ENCODE data around the gene NUP153. TPM values are rescaled to one million over a fixed set of nuclear protein-coding genes. Genes with fewer than 3 reads are reported as not detected.
A peak's percentile ranks its signal among the peaks of the same experiment; 100 is the strongest.

NUP153 gene
- total RNA-seq, 1 experiment from 2014 or later, result 99.3 TPM

DNA sequence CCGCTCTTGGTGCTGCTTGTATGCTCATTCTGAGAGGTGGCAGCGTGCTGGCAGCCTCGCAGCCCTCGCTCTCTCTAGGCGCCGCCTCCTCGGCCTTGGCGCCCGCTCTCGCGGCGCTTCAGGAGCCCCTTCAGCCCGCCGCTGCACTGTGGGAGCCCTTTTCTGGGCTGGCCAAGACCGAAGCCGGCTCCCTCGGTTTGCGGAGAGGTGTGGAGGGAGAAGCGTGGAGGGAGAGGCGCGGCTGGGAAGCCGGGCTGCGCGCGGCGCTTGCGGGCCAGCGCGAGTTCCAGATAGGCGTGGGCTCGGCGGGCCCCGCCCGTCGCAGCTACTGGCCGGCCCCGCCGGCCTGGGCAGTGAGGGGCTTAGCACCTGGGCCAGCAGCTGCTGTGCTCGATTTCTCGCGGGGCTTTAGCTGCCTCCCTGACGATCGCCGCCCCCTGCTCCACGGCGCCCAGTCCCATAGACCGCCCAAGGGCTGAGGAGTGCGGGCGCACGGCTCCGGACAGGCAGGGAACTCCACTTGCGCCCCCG lies 126.1 kb downstream of the NUP153 start:
- no peak overlapping the region for H3K56ac ChIP-seq (ENCODE audit: insufficient read length, low read depth, low read length)
- H3K4me2 ChIP-seq (ENCODE audit: insufficient read depth, insufficient read length, low read length), result no peak overlapping the region

More for the DNA sequence above, 126.1 kb downstream of the NUP153 start:
- no peak overlapping the region for H3K27ac Mint-ChIP-seq
- peaks cover 9% of the 10 kb centered on the region; the same call in 1 of the 2 replicates for H3K27me3 Mint-ChIP-seq (ENCODE audit: low read depth)
- H4K20me1 ChIP-seq (ENCODE audit: control insufficient read depth, insufficient read depth, insufficient read length), result no peaks in the 10 kb centered on the region
- H3K14ac ChIP-seq (ENCODE audit: insufficient read depth, low read length), result peak overlapping the region; percentile 24; the same call in 1 of the 2 replicates
- no CpG with 5 or more reads among the region's 53 CpGs for WGBS (ENCODE audit: extremely low coverage, insufficient read length, low lambda C conversion rate)
- H2AK5ac ChIP-seq (ENCODE audit: insufficient read length, low read length), result no peak overlapping the region
- no peak overlapping the region for H4K91ac ChIP-seq (ENCODE audit: insufficient read length, low read depth, low read length)
- H3K23ac ChIP-seq (ENCODE audit: insufficient read length, low read depth, low read length), result no peak overlapping the region
- H3K4me1 ChIP-seq (ENCODE audit: insufficient read depth, low read length), result no peaks in the 10 kb centered on the region
- H2BK15ac ChIP-seq (ENCODE audit: low read depth, low read length), result no peak overlapping the region
- H3K9me3 Mint-ChIP-seq, result peaks cover 18 to 31% of the 10 kb centered on the region in 2 experiments
- TF ChIP-seq, protein P1, sequence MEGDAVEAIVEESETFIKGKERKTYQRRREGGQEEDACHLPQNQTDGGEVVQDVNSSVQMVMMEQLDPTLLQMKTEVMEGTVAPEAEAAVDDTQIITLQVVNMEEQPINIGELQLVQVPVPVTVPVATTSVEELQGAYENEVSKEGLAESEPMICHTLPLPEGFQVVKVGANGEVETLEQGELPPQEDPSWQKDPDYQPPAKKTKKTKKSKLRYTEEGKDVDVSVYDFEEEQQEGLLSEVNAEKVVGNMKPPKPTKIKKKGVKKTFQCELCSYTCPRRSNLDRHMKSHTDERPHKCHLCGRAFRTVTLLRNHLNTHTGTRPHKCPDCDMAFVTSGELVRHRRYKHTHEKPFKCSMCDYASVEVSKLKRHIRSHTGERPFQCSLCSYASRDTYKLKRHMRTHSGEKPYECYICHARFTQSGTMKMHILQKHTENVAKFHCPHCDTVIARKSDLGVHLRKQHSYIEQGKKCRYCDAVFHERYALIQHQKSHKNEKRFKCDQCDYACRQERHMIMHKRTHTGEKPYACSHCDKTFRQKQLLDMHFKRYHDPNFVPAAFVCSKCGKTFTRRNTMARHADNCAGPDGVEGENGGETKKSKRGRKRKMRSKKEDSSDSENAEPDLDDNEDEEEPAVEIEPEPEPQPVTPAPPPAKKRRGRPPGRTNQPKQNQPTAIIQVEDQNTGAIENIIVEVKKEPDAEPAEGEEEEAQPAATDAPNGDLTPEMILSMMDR (conservative IDR thresholded peaks at IDR 0.05), result no peak
- no peak overlapping the region for H2BK5ac ChIP-seq (ENCODE audit: insufficient read length, low read length)
- 0 out of 4 replicates have a peak, but pooled peaks cover 0 to 2% of the 10 kb centered on the region in 2 experiments for H3K4me1 Mint-ChIP-seq
- H2BK12ac ChIP-seq (ENCODE audit: insufficient read length, low read depth, low read length), result no peak overlapping the region
- H2AFZ ChIP-seq (ENCODE audit: low read length), result no peak overlapping the region
- no peak overlapping the region for H4K8ac ChIP-seq (replicated peaks; ENCODE audit: insufficient read length, low read depth, low read length)
- peaks cover 3% of the 10 kb centered on the region for H3K23me2 ChIP-seq (ENCODE audit: insufficient read length, low read depth, low read length, poor library complexity, severe bottlenecking)
- H4K5ac ChIP-seq (ENCODE audit: insufficient read length, low read depth, low read length), result no peak overlapping the region
- H3K9me3 ChIP-seq (ENCODE audit: control insufficient read depth, low read depth, low read length), result no peaks in the 10 kb centered on the region
- no peak overlapping the region for H3K4ac ChIP-seq (ENCODE audit: low read depth, low read length)
- H2BK20ac ChIP-seq (ENCODE audit: low read depth, low read length, poor library complexity, severe bottlenecking), result no peak overlapping the region
- H3K9ac ChIP-seq (ENCODE audit: extremely low read depth, insufficient read length, low read length), result no peak overlapping the region
- peak; percentile 46 for DNase-seq
- H3K4me3 Mint-ChIP-seq, result peak overlapping the region; percentile 51 to 60; a peak in 4 of 5 replicates
- H3T11ph ChIP-seq (ENCODE audit: low read length), result no peak overlapping the region
- no peaks in the 10 kb centered on the region for H3K79me1 ChIP-seq (ENCODE audit: insufficient read depth, low read depth, low read length, poor library complexity, severe bottlenecking)
- H3K79me2 ChIP-seq (ENCODE audit: insufficient read depth, low read length), result no peaks in the 10 kb centered on the region
- peaks cover 6 to 12% (median 10%) of the 10 kb centered on the region in 3 experiments for H3K36me3 Mint-ChIP-seq (ENCODE audit: insufficient read depth in 1 of 3, low read depth in 3 of 3)
- no peaks in the 10 kb centered on the region for H3K27me3 ChIP-seq (ENCODE audit: insufficient read depth, low read length)
- no peak overlapping the region for H3K27ac ChIP-seq (ENCODE audit: insufficient read length, low read depth, low read length)
- H2BK120ac ChIP-seq (ENCODE audit: low read depth, low read length, poor library complexity, severe bottlenecking), result no peak overlapping the region
- no peak overlapping the region for H3K18ac ChIP-seq (ENCODE audit: insufficient read length, low read depth, low read length)

Measured in H9 (cell line).